Ramos (cell line): ENCODE measurements around the gene ETV4.

Source experiments
- in situ Hi-C: fragments of 300-500 bp; cut with MboI; formaldehyde crosslinking; loops from one replicate; pipeline ENCODE4 v1.14.3; 2022; ENCODE audit warnings: low sequenced_read_pairs; ENCODE audit not compliant: unreplicated experiment

The ETV4 gene

GRCh38 chr17:43574348-43574747 is 28.2 kb upstream of the ETV4 start:
- in situ Hi-C loops: loop anchor here (5.0 kb wide), 1 partner anchor 188 kb away; no protein-coding TSS in a partner anchor

- in situ Hi-C loops: loop anchor here (5.0 kb wide), 1 partner anchor 189 kb away; no protein-coding TSS in a partner anchor
These were observed 27.6 kb upstream of the ETV4 start for GRCh38 chr17:43573579-43574321.

- in situ Hi-C loops: loop anchor here (5.0 kb wide), 1 partner anchor 190 kb away; no protein-coding TSS in a partner anchor
These were observed 26.3 kb upstream of the ETV4 start for GRCh38 chr17:43572368-43572980.

GRCh38 chr17:43570518-43570928 is 24.4 kb upstream of the ETV4 start:
- in situ Hi-C loops: loop anchor here (5.0 kb wide), 1 partner anchor 192 kb away; no protein-coding TSS in a partner anchor

- in situ Hi-C loops: no loop called here
These were observed 22.5 kb upstream of the ETV4 start for GRCh38 chr17:43568506-43569082.

GRCh38 chr17:43563600-43564594 is 17.8 kb upstream of the ETV4 start:
- in situ Hi-C loops: no loop called here

GRCh38 chr17:43562679-43563599 is 16.8 kb upstream of the ETV4 start:
- in situ Hi-C loops: no loop called here

- in situ Hi-C loops: no loop called here
These were observed 14.6 kb upstream of the ETV4 start for GRCh38 chr17:43560461-43561427.

GRCh38 chr17:43559161-43559816 is 13.1 kb upstream of the ETV4 start:
- in situ Hi-C loops: no loop called here

GRCh38 chr17:43558805-43559160 is 12.6 kb upstream of the ETV4 start:
- in situ Hi-C loops: no loop called here

GRCh38 chr17:43556292-43556691 is 10.2 kb upstream of the ETV4 start:
- in situ Hi-C loops: no loop called here

- in situ Hi-C loops: no loop called here
These were observed 8.7 kb upstream of the ETV4 start for GRCh38 chr17:43554857-43555256.

- in situ Hi-C loops: no loop called here
These were observed 7.4 kb upstream of the ETV4 start for GRCh38 chr17:43553573-43553972.

GRCh38 chr17:43552229-43552837 is 6.2 kb upstream of the ETV4 start:
- in situ Hi-C loops: no loop called here

GRCh38 chr17:43550754-43551153 is 4.6 kb upstream of the ETV4 start:
- in situ Hi-C loops: no loop called here

GRCh38 chr17:43549496-43549895 is 3.4 kb upstream of the ETV4 start:
- in situ Hi-C loops: no loop called here

- in situ Hi-C loops: no loop called here
These were observed 2.7 kb upstream of the ETV4 start for GRCh38 chr17:43548689-43549379.
